Right atrium auricular region (tissue), 2 donors: ENCODE results near the gene F3. TPM values are rescaled to one million over a fixed set of nuclear protein-coding genes. Genes with fewer than 3 reads are reported as not detected.

Experiments used
- DNase-seq: peaks from one replicate; pipeline ENCODE4 v3.0.0-alpha.2; 2019; ENCODE audit warnings: low spot score
- H3K27ac ChIP-seq, 2 donors: fragments of 200-600 bp; sonication (generic); 1 replicate in 1 of 2; 2 replicates in 1 of 2; pipeline ENCODE4 v1.5.1; 2016 to 2019
- H3K27me3 ChIP-seq, 2 donors: fragments of 200-600 bp; sonication (generic); one replicate each; pipeline versions ENCODE4 v1.5.1 to v1.6.0; 2017 to 2019
- H3K36me3 ChIP-seq: fragments of 200-600 bp; sonication (generic); one replicate; pipeline ENCODE4 v1.5.1; 2016
- H3K4me1 ChIP-seq, 2 donors: fragments of 200-600 bp; sonication (generic); one replicate each; pipeline versions ENCODE4 v1.5.1 to v1.6.0; 2017 to 2019
- H3K4me3 ChIP-seq, 2 donors: fragments of 200-600 bp; sonication (generic); 1 replicate in 1 of 2; 2 replicates in 1 of 2; pipeline ENCODE4 v1.5.1; 2017 to 2019; ENCODE audit warnings: mild to moderate bottlenecking in 1 of 2, moderate library complexity in 1 of 2
- H3K9me3 ChIP-seq, 2 donors: fragments of 200-600 bp; sonication (generic); one replicate each; pipeline ENCODE4 v1.5.1; 2019
- CTCF ChIP-seq, 2 donors: fragments of 200-600 bp; sonication (generic); IDR thresholded peaks; one replicate each; pipeline ENCODE4 v1.5.1; 2019; ENCODE audit warnings: antibody characterized with exemption in 2 of 2
- total RNA-seq, 2 donors: library from RNA; depleted of rRNA; stranded (reverse); fragments of >200 nt; gene quantifications; one replicate each; pipeline ENCODE4 v1.1.0, GENCODE V29; 2016

The F3 gene
- total RNA-seq, 2 donors from 2014 or later, result 25.6 to 29.5 TPM

DNA sequence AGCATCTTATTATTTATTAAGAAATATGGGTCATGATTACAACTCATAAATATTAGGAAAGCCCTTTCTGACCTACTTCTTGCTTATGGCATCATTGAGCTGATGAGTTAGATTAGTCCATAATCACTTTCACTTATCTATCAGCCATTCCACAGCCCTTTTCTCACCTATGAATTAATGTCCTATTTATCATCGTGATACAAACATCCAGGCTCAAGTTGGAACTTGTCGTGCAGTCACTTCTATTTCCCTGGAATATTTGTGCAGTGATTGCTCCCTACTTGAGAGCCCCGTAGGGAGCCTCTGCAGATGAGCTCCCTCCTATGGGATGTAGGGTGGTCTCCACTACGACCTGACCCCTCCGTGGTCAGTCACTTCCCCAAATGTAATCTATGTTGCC lies 8.1 kb upstream of the F3 start:
- no peaks in the 10 kb centered on the region for H3K36me3 ChIP-seq
- H3K27me3 ChIP-seq, result no peaks in the 10 kb centered on the region
- H3K4me3 ChIP-seq, result no peak overlapping the region
- no peak for TF ChIP-seq CTCF (IDR thresholded peaks at IDR 0.05)
- no peak for DNase-seq
- no peak overlapping the region for H3K27ac ChIP-seq
- H3K9me3 ChIP-seq, result no peaks in the 10 kb centered on the region
- peaks cover 0 to 18% of the 10 kb centered on the region in 2 donors for H3K4me1 ChIP-seq

DNA sequence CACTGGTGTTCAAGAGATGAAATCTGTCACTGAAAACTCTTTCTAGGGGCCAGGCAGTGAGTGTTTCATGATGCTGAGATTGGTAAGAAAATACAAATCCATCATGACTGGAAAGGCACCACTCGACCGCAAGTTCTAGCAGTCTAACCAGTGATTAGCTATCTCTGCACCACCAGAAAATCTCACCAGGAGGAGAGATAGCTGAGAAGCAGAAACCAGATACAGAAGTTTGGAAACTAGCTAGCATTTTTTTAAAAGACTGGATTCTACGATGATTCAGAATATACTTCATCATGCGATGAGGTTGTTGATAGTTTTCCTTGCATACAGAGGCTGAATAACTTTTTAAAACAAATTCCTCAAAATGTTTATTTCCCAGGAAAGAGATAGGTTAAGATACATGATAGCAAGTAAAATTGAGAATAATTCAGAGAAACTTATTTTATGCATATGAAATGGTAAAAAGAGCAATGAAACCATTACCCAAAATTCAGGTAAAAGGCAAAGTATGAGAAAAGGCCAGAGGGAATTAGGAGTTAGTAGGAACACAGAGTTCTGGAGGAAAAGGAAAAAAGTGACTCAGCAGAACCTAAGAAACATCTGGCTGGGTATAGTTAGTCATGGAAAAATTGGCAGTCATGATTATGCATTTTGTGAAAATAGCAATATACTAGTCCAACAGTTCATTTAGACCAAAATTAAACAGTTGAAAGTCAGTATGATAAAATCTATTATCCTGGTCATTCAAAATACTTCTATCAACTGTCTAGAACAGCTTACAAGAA lies 3.3 kb upstream of the F3 start:
- Histone ChIP-seq H3K27me3 (no peaks in the 10 kb centered on the region), H3K4me1 (peaks cover 0 to 34% of the 10 kb centered on the region in 2 donors), H3K27ac (peak overlapping the region; percentile 63 to 97), H3K4me3 (no peak overlapping the region), H3K36me3 (no peaks in the 10 kb centered on the region), H3K9me3 (no peaks in the 10 kb centered on the region)
- no peak for TF ChIP-seq CTCF (IDR thresholded peaks at IDR 0.05)
- DNase-seq, result no peak

DNA sequence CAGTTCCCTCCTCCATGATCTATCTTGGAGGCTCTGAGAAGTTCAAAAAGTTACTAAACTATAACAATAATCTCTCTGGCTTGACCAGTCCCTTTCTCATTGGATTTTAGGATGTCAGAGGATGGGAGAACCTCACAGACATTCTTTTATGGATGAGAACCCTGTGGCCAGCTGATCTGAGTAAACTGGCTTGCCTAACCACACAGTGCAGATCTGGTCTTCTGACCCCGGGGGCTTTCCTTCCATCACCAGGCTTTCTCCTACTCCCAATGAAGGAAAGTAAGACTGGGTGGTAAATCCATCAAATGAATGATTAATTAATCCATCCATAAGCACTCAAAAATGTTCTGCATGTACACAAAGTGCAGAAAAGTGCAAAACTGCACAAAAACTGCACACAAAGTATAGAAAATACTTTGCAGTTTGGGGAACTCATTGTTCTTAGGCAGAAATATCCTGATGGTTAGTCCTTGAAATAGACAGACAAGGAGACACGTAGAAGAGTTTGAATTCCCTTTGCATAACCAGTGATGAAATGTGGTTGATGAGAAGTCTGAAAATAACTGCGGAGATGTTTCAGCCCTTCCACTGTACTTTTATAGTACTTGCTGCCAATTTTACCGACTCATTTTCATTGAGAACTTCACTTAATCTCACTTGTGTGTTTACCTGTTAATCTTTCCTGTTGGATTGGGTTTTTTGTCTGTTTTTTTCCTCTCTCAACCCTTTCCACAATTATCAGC lies 2.5 kb upstream of the F3 start:
- no peaks in the 10 kb centered on the region for H3K9me3 ChIP-seq
- no peak for DNase-seq
- H3K27ac ChIP-seq, result peak overlapping the region; percentile 63 to 97
- H3K36me3 ChIP-seq, result no peaks in the 10 kb centered on the region
- no peak overlapping the region for H3K4me3 ChIP-seq
- TF ChIP-seq CTCF (IDR thresholded peaks at IDR 0.05), result no peak
- no peaks in the 10 kb centered on the region for H3K27me3 ChIP-seq
- H3K4me1 ChIP-seq, result peaks cover 0 to 34% of the 10 kb centered on the region in 2 donors

DNA sequence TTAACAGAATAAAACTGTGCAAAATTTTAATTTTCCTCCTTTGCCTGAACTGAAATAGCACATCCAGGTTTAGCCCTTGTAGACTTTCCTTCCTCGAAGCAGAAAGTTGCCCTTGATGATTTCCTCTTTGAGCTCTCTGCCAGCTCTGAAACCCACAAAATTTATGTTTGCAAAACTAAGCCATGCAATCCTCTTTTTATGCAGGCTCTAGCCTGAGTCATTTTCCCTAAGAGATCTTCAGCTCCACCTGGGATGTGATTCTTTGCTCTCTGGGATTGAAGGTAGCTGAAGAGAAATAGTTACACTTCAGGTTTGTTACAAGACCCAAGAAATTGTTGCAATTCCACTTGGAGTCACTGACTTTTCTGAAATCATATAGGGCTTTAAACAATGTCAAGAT lies 1.4 kb upstream of the F3 start:
- Histone ChIP-seq H3K36me3 (no peaks in the 10 kb centered on the region), H3K4me3 (peak overlapping the region; percentile 72 to 83), H3K27ac (peak overlapping the region; percentile 92 to 97), H3K4me1 (peaks cover 0 to 43% of the 10 kb centered on the region in 2 donors), H3K9me3 (no peaks in the 10 kb centered on the region), H3K27me3 (no peaks in the 10 kb centered on the region)
- DNase-seq, result no peak
- no peak for TF ChIP-seq CTCF (IDR thresholded peaks at IDR 0.05)

DNA sequence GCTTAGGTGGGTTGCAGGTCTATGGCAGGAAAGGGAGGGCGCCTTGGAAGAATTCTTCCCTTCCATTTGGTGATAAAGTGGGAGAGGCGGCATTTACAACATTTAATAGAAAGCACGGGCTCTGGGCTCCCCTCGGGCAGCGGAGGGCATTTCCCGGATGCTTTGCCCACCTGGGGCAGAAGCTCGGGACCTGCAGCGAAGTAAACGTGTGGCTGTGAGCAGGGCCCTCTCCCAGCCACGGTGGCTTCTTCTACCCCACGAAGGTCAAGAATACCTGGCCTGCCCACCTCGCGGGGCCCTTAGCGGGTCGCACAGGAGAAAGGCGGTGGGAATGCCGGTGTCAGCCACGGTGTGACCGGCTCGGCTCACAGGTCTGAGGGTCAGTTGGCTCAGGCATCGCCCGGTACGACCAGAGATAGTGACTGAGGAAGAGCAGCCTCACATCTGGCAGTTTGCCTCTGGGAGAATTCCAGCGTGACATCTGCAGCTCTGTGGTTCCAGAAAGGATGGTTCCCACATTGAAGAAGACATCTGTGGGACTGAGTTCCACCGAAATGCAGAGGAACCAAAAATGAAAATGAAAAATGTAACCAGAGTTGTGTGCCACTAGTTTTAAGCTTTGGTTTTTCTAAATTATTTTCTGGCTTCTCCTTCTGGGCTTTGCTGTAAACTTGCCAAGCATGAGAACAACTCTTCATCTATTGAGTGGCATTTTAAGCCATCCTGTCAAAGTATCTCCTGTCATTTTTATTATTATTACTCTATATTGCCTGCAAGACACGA lies 720 bp upstream of the F3 start:
- no peaks in the 10 kb centered on the region for H3K27me3 ChIP-seq
- no peak for DNase-seq
- peak overlapping the region; percentile 72 to 83 for H3K4me3 ChIP-seq
- TF ChIP-seq CTCF (IDR thresholded peaks at IDR 0.05), result no peak
- H3K9me3 ChIP-seq, result no peaks in the 10 kb centered on the region
- peaks cover 0 to 48% of the 10 kb centered on the region in 2 donors for H3K4me1 ChIP-seq
- no peaks in the 10 kb centered on the region for H3K36me3 ChIP-seq
- peak overlapping the region; percentile 92 to 97 for H3K27ac ChIP-seq
